SHP77 (cell line): ENCODE data around the gene LGALS7.

ENCODE experiments used
- DNase-seq, 2 experiments: peaks; one replicate each; lab custom pipeline; 2025; lab: John Stamatoyannopoulos, UW

Gene LGALS7

GRCh38 chr19:38726761-38727301 lies 46.5 kb downstream of the LGALS7 start:
- no peak for DNase-seq

GRCh38 chr19:38726284-38726673 lies 47.0 kb downstream of the LGALS7 start:
- no peak for DNase-seq

GRCh38 chr19:38725469-38726283 lies 47.6 kb downstream of the LGALS7 start:
- no peak for DNase-seq

- DNase-seq = no peak
These were observed 49.1 kb downstream of the LGALS7 start for GRCh38 chr19:38723990-38724854.

- no peak for DNase-seq
These were observed 49.7 kb downstream of the LGALS7 start for GRCh38 chr19:38723606-38723965.

GRCh38 chr19:38722947-38723605 lies 50.2 kb downstream of the LGALS7 start:
- no peak for DNase-seq

GRCh38 chr19:38721979-38722773 lies 51.1 kb downstream of the LGALS7 start:
- no peak for DNase-seq

GRCh38 chr19:38721496-38721895 lies 51.8 kb downstream of the LGALS7 start:
- DNase-seq = no peak
